Endothelial cell of umbilical vein (primary cell): ENCODE data around the gene GAA. TPM values are rescaled to one million over a fixed set of nuclear protein-coding genes. Genes with fewer than 3 reads are reported as not detected.

Experiments used
- BruUV-seq: library from RNA; stranded (reverse); fragments of 400-500 nt; replicated peaks from 2 replicates; lab custom pipeline; 2021; lab: Mats Ljungman, UMichigan
- CTCF ChIA-PET: fragments of 300-600, 350-600 bp; sonication (Branson Sonifier 250); formaldehyde crosslinking; loops from one replicate; lab custom pipeline; 2021; ENCODE audit warnings: antibody characterized with exemption, inconsistent platforms; lab: Charles Lee
- POLR2A ChIA-PET: fragments of 300-600, 350-600 bp; sonication (Branson Sonifier 250); formaldehyde crosslinking; loops from one replicate; lab custom pipeline; 2021; ENCODE audit warnings: antibody characterized with exemption, inconsistent platforms; lab: Charles Lee
- DNase-seq: peaks from one replicate; pipeline ENCODE4 v3.0.0-alpha.2; 2011; ENCODE audit warnings: low read depth, low spot score
- FAIRE-seq: peaks from 2 replicates; lab custom pipeline; 2011; peaks lifted over from hg19 to GRCh38; lab: Jason Lieb, UNC
- H2AFZ ChIP-seq: 2 replicates; pipeline ENCODE4 v1.6.0; 2012; ENCODE audit warnings: low read depth, low read length, control low read depth, inconsistent platforms
- H3K27ac ChIP-seq: 2 replicates; pipeline ENCODE4 v1.5.1; 2011; ENCODE audit warnings: low read depth, mild to moderate bottlenecking, control low read depth, low read length, moderate library complexity; ENCODE audit not compliant: insufficient read depth
- H3K27me3 ChIP-seq, 2 experiments: 2 replicates each; pipeline versions ENCODE4 v1.6.0 to v1.6.1; 2011; ENCODE audit warnings: low read length in 2 of 2, mixed read lengths in 1 of 2; ENCODE audit not compliant: control insufficient read depth in 2 of 2, insufficient read depth in 2 of 2
- H3K36me3 ChIP-seq, 2 experiments: 2 replicates in 1 of 2; 3 replicates in 1 of 2; pipeline ENCODE4 v1.5.1; 2011; ENCODE audit warnings: low read length in 2 of 2, mild to moderate bottlenecking in 1 of 2, moderate library complexity in 1 of 2; ENCODE audit not compliant: control insufficient read depth in 2 of 2, insufficient read depth in 2 of 2; ENCODE audit errors: extremely low read depth in 1 of 2
- H3K4me1 ChIP-seq: 3 replicates; pipeline ENCODE4 v1.5.1; 2011; ENCODE audit warnings: mild to moderate bottlenecking, low read length; ENCODE audit not compliant: control insufficient read depth, insufficient read depth; ENCODE audit errors: extremely low read depth
- H3K4me2 ChIP-seq: 2 replicates; pipeline ENCODE4 v1.6.1; 2011; ENCODE audit warnings: low read length, control low read depth, mixed read lengths; ENCODE audit not compliant: insufficient read depth
- H3K4me3 ChIP-seq, 3 experiments: fragments of 200-600 bp in 1 of 3; sonication (generic), shearing (Covaris generic) in 1 of 3; replicated peaks in 1 of 3; 2 replicates each; pipeline ENCODE4 v1.5.1; 2011 to 2016; ENCODE audit warnings: control low read depth in 3 of 3, low read length in 3 of 3, mild to moderate bottlenecking in 2 of 3, inconsistent platforms in 1 of 3, low read depth in 1 of 3, moderate library complexity in 1 of 3; ENCODE audit not compliant: insufficient read depth in 1 of 3
- H3K79me2 ChIP-seq: 2 replicates; pipeline ENCODE4 v1.6.0; 2012; ENCODE audit warnings: low read length, inconsistent platforms; ENCODE audit not compliant: control insufficient read depth, insufficient read depth
- H3K9ac ChIP-seq: replicated peaks from 2 replicates; pipeline ENCODE3; 2011; ENCODE audit warnings: low read length, control low read depth; ENCODE audit not compliant: insufficient read depth; ENCODE audit errors: extremely low read depth
- H3K9me1 ChIP-seq: replicated peaks from 3 replicates; pipeline ENCODE4 v1.6.0; 2011; ENCODE audit warnings: mild to moderate bottlenecking, low read length; ENCODE audit not compliant: control insufficient read depth, insufficient read depth; ENCODE audit errors: extremely low read depth
- H3K9me3 ChIP-seq: replicated peaks from 2 replicates; pipeline ENCODE4 v1.5.1; 2012; ENCODE audit warnings: low read length, inconsistent platforms; ENCODE audit not compliant: control insufficient read depth, insufficient read depth
- H4K20me1 ChIP-seq: replicated peaks from 2 replicates; pipeline ENCODE3; 2011; ENCODE audit warnings: mild to moderate bottlenecking, low read length; ENCODE audit not compliant: control insufficient read depth, insufficient read depth; ENCODE audit errors: extremely low read depth
- CTCF ChIP-seq, 2 donors: IDR thresholded peaks; 1 replicate in 1 of 2; 2 replicates in 1 of 2; pipeline ENCODE4 v1.5.1; 2011; ENCODE audit warnings: low read length in 2 of 2, mild to moderate bottlenecking in 2 of 2, moderate library complexity in 2 of 2, control low read depth in 1 of 2, inconsistent platforms in 1 of 2, low read depth in 1 of 2; ENCODE audit not compliant: insufficient read depth in 1 of 2; ENCODE audit errors: extremely low read depth in 1 of 2
- EZH2 ChIP-seq: IDR thresholded peaks from 2 replicates; pipeline ENCODE4 v1.6.1; 2012; ENCODE audit warnings: borderline replicate concordance, low read depth, mild to moderate bottlenecking, moderate library complexity, low read length, inconsistent platforms; ENCODE audit not compliant: severe bottlenecking
- FOS ChIP-seq: IDR thresholded peaks from 2 replicates; pipeline ENCODE4 v1.6.1; 2011; ENCODE audit warnings: mild to moderate bottlenecking, low read length, moderate library complexity, borderline replicate concordance; ENCODE audit not compliant: insufficient read depth
- GATA2 ChIP-seq: IDR thresholded peaks from 2 replicates; pipeline ENCODE4 v1.7.0; 2011; ENCODE audit warnings: low read depth, mild to moderate bottlenecking, moderate library complexity, mixed read lengths, low read length; ENCODE audit not compliant: insufficient read length, insufficient read depth
- JUN ChIP-seq: IDR thresholded peaks from 2 replicates; pipeline ENCODE4 v1.6.1; 2011; ENCODE audit warnings: borderline replicate concordance, low read depth; ENCODE audit not compliant: insufficient read length, insufficient read depth
- MAX ChIP-seq: IDR thresholded peaks from 2 replicates; pipeline ENCODE4 v1.6.1; 2011; ENCODE audit not compliant: insufficient read depth, insufficient read length
- MYC ChIP-seq: IDR thresholded peaks from one replicate; pipeline ENCODE4 v1.6.1; 2011; ENCODE audit warnings: mild to moderate bottlenecking, low read depth, low read length
- POLR2A ChIP-seq: IDR thresholded peaks from 2 replicates; pipeline ENCODE4 v1.6.1; 2012; ENCODE audit warnings: low read depth, mild to moderate bottlenecking, control low read depth, low read length
- POLR2AphosphoS5 ChIP-seq: IDR thresholded peaks from 2 replicates; pipeline ENCODE4 v1.6.1; 2012; ENCODE audit warnings: low read depth, mild to moderate bottlenecking, control low read depth, low read length, moderate library complexity; ENCODE audit not compliant: insufficient read depth
- dilution Hi-C: fragments of 300-500 bp; cut with MboI; formaldehyde crosslinking; loops from one replicate; pipeline ENCODE4 v1.15.0; 2019; ENCODE audit warnings: low sequenced_read_pairs; ENCODE audit not compliant: extremely low pct_ligation_motif_present
- intact Hi-C: fragments of 100-400 bp; cut with micrococcal nuclease; formaldehyde crosslinking; loops from one replicate; pipeline ENCODE4 v1.10.0; 2022
- polyA plus RNA-seq, 4 experiments: library from polyadenylated mRNA; depleted of rRNA in 3 of 4; stranded (reverse) in 3 of 4; unstranded in 1 of 4; fragments of >200 nt; gene quantifications; 2 replicates each; pipeline versions ENCODE4 v1.2.1 to v1.2.3, GENCODE V29; 2011 to 2012; ENCODE audit warnings: missing spikeins in 1 of 4
- total RNA-seq: library from RNA; stranded (reverse); gene quantifications from 2 replicates; pipeline ENCODE4 v1.2.3, GENCODE V29; 2021

Gene GAA
- total and polyA plus RNA-seq, 2 donors (not counting 3 experiments of a cell fraction or from before 2014, with no cell fraction given) = 26.3 to 49.7 TPM

GRCh38 chr17:80108036-80108971 lies 6.9 kb downstream of the GAA start:
- FAIRE-seq = no peak
- H3K79me2 ChIP-seq = no peaks in the 10 kb centered on the region
- dilution Hi-C loops = no loop called here
- H3K36me3 ChIP-seq = no peaks in the 10 kb centered on the region
- no peaks in the 10 kb centered on the region for H3K9me3 ChIP-seq
- no peaks in the 10 kb centered on the region for H3K9me1 ChIP-seq
- no peak overlapping the region for H3K27ac ChIP-seq
- intact Hi-C loops = loop anchor here (10.0 kb wide), 1 partner anchor 256 kb away; no protein-coding TSS in a partner anchor
- H4K20me1 ChIP-seq = no peaks in the 10 kb centered on the region
- no peaks in the 10 kb centered on the region for H3K4me1 ChIP-seq
- TF ChIP-seq JUN (no peak), EZH2 (no peak), MYC (no peak)
- ChIA-PET POLR2A (no interaction called here), CTCF (interaction anchor here (0.7 to 1.3 kb wide), 2 partner anchors 10 to 16 kb away, joined by 3 read pairs; no protein-coding TSS in a partner anchor)
- no peak overlapping the region for H2AFZ ChIP-seq
- H3K4me2 ChIP-seq = no peak overlapping the region
- H3K9ac ChIP-seq = no peak overlapping the region
- no peak overlapping the region for H3K4me3 ChIP-seq
- BruUV-seq = no TSS peak
- no peak for DNase-seq
- H3K27me3 ChIP-seq = no peaks in the 10 kb centered on the region

GRCh38 chr17:80109066-80109660 lies 7.8 kb downstream of the GAA start:
- no peak overlapping the region for H2AFZ ChIP-seq
- intact Hi-C loops = loop anchor here (10.0 kb wide), 1 partner anchor 256 kb away; no protein-coding TSS in a partner anchor
- no peak overlapping the region for H3K4me3 ChIP-seq
- FAIRE-seq = no peak
- no peak for DNase-seq
- TF ChIP-seq MAX (no peak), CTCF (IDR thresholded peaks at IDR 0.05; ENCODE audit: extremely low read depth in 1 of 2, insufficient read depth in 1 of 2, low read depth in 1 of 2, low read length in 2 of 2) (no peak), FOS (no peak), GATA2 (no peak), MYC (no peak), JUN (no peak), POLR2A (no peak), EZH2 (no peak), POLR2AphosphoS5 (no peak)
- no peaks in the 10 kb centered on the region for H3K79me2 ChIP-seq
- POLR2A ChIA-PET = no interaction called here
- no peaks in the 10 kb centered on the region for H3K9me1 ChIP-seq
- no peaks in the 10 kb centered on the region for H3K36me3 ChIP-seq
- no peak overlapping the region for H3K4me2 ChIP-seq
- BruUV-seq = no TSS peak
- H3K27ac ChIP-seq = no peak overlapping the region
- no peaks in the 10 kb centered on the region for H3K27me3 ChIP-seq
- H4K20me1 ChIP-seq = no peaks in the 10 kb centered on the region
- H3K9ac ChIP-seq = no peak overlapping the region
- CTCF ChIA-PET = interaction anchor here (1.3 kb wide), 1 partner anchor 15 kb away, joined by 3 read pairs; no protein-coding TSS in a partner anchor
- no peaks in the 10 kb centered on the region for H3K4me1 ChIP-seq
- no peaks in the 10 kb centered on the region for H3K9me3 ChIP-seq
- dilution Hi-C loops = no loop called here
